Measurements from ENCODE around the gene BCL2. TPM values are rescaled to one million over a fixed set of nuclear protein-coding genes. Genes with fewer than 3 reads are reported as not detected.
A peak's percentile ranks its signal among the peaks of the same experiment; 100 is the strongest.

BCL2 gene
- total RNA-seq, 1 experiment from 2014 or later = 2.5 TPM

DNA sequence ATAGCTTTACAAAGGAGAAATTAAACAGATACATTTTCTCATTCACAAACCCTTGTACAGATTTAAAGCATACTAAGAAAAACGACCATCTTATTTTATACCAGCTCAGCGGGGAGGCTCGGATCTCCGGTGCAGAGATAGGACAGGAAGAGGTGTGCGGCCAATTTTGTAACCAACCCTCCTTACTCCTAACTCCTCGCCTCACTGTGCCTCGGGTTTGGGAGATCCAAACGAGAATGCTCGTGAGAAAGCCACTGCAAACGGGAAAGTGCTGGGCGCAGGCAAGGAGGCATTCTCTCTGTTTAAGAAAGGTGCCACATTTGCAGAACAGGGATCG lies 46.3 kb upstream of the BCL2 start:
- ATAC-seq (no peak), DNase-seq (ENCODE audit: low read depth, low spot score) (no peak)
- BruUV-seq (replicated peaks) = no TSS peak
- Histone ChIP-seq H2AFZ (ENCODE audit: low read depth, low read length, poor library complexity, severe bottlenecking) (peak overlapping the region; percentile 39), H4K20me1 (ENCODE audit: insufficient read depth) (peaks cover 10% of the 10 kb centered on the region; the same call in 1 of the 2 replicates), H3K9me3 (ENCODE audit: control insufficient read depth in 1 of 2, insufficient read depth in 1 of 2, low read depth in 1 of 2, low read length in 2 of 2) (peaks cover 6 to 8% of the 10 kb centered on the region in 2 experiments; a peak in 1 of 4 replicates), H3K27me3 (ENCODE audit: insufficient read depth, low read length) (no peaks in the 10 kb centered on the region), H3K36me3 (ENCODE audit: control insufficient read depth in 1 of 2, insufficient read depth in 2 of 2, low read length in 2 of 2) (peaks cover 3 to 9% of the 10 kb centered on the region in 2 experiments; a peak in 2 of 4 replicates), H3K4me2 (ENCODE audit: low read length) (peak overlapping the region; percentile 94), H3K9ac (ENCODE audit: low read length) (peak overlapping the region; percentile 95), H3K4me1 (ENCODE audit: control insufficient read depth in 1 of 2, insufficient read depth in 2 of 2, low read length in 2 of 2) (peaks cover 7 to 14% of the 10 kb centered on the region in 2 experiments; a peak in 3 of 4 replicates), H3K9me2 (ENCODE audit: insufficient read depth) (no peaks in the 10 kb centered on the region), H3K27ac (ENCODE audit: low read depth, low read length) (peak overlapping the region; percentile 87), H3K79me2 (ENCODE audit: insufficient read depth, low read length) (peaks cover 40% of the 10 kb centered on the region), H3K4me3 (replicated peaks in 1 of 2; ENCODE audit: low read depth in 1 of 2, low read length in 2 of 2) (peak overlapping the region; percentile 84 to 85)
- ChIA-PET POLR2A (no interaction called here), CTCF (interaction anchor here (0.9 kb wide), 1 partner anchor 43 kb away, joined by 3 read pairs; no protein-coding TSS in a partner anchor), RAD21 (ENCODE audit: low non-redundant PET in 1 of 2, low total read pairs in 2 of 2, uncharacterized antibody in 2 of 2, unreplicated experiment in 2 of 2) (no interaction called here)
- intact Hi-C loops (cut with micrococcal nuclease) = loop anchor here (10.0 kb wide), 1 partner anchor 1181 kb away; the partner anchor contains the start of genes PIGN and RELCH
- no peak for TF ChIP-seq CBX3 (IDR thresholded peaks at IDR 0.05; ENCODE audit: low read depth)

- no peak overlapping the region for H2AFZ ChIP-seq (ENCODE audit: low read depth, low read length, poor library complexity, severe bottlenecking)
- H3K79me2 ChIP-seq (ENCODE audit: insufficient read depth, low read length) = peaks cover 40% of the 10 kb centered on the region
- ATAC-seq (no peak), DNase-seq (ENCODE audit: low read depth, low spot score) (no peak)
- H4K20me1 ChIP-seq (ENCODE audit: insufficient read depth) = peaks cover 10% of the 10 kb centered on the region; the same call in 1 of the 2 replicates
- BruUV-seq (replicated peaks) = no TSS peak
- POLR2A ChIA-PET = no interaction called here
- H3K4me3 ChIP-seq (replicated peaks in 1 of 2; ENCODE audit: low read depth in 1 of 2, low read length in 2 of 2) = no peak overlapping the region
- intact Hi-C loops (cut with micrococcal nuclease) = loop anchor here (10.0 kb wide), 1 partner anchor 1179 kb away; the partner anchor contains the start of genes PIGN and RELCH
- RAD21 ChIA-PET (ENCODE audit: low non-redundant PET in 1 of 2, low total read pairs in 2 of 2, uncharacterized antibody in 2 of 2, unreplicated experiment in 2 of 2) = no interaction called here
- no peak overlapping the region for H3K9ac ChIP-seq (ENCODE audit: low read length)
- H3K27me3 ChIP-seq (ENCODE audit: insufficient read depth, low read length) = no peaks in the 10 kb centered on the region
- peaks cover 14 to 21% of the 10 kb centered on the region in 2 experiments; a peak in 3 of 4 replicates for H3K36me3 ChIP-seq (ENCODE audit: control insufficient read depth in 1 of 2, insufficient read depth in 2 of 2, low read length in 2 of 2)
- no peaks in the 10 kb centered on the region for H3K9me2 ChIP-seq (ENCODE audit: insufficient read depth)
- H3K4me1 ChIP-seq (ENCODE audit: control insufficient read depth in 1 of 2, insufficient read depth in 2 of 2, low read length in 2 of 2) = peaks cover 7 to 14% of the 10 kb centered on the region in 2 experiments; a peak in 3 of 4 replicates
- no peak overlapping the region for H3K4me2 ChIP-seq (ENCODE audit: low read length)
- no peak overlapping the region for H3K27ac ChIP-seq (ENCODE audit: low read depth, low read length)
- CTCF ChIA-PET = no interaction called here
- peaks cover under 1 to 3% of the 10 kb centered on the region in 2 experiments; a peak in 1 of 4 replicates for H3K9me3 ChIP-seq (ENCODE audit: control insufficient read depth in 1 of 2, insufficient read depth in 1 of 2, low read depth in 1 of 2, low read length in 2 of 2)
- TF ChIP-seq, protein P1, sequence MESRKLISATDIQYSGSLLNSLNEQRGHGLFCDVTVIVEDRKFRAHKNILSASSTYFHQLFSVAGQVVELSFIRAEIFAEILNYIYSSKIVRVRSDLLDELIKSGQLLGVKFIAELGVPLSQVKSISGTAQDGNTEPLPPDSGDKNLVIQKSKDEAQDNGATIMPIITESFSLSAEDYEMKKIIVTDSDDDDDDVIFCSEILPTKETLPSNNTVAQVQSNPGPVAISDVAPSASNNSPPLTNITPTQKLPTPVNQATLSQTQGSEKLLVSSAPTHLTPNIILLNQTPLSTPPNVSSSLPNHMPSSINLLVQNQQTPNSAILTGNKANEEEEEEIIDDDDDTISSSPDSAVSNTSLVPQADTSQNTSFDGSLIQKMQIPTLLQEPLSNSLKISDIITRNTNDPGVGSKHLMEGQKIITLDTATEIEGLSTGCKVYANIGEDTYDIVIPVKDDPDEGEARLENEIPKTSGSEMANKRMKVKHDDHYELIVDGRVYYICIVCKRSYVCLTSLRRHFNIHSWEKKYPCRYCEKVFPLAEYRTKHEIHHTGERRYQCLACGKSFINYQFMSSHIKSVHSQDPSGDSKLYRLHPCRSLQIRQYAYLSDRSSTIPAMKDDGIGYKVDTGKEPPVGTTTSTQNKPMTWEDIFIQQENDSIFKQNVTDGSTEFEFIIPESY (IDR thresholded peaks at IDR 0.05; ENCODE audit: extremely low read depth, insufficient replicate concordance, low read length) = no peak
- TF ChIP-seq RAD21 (IDR thresholded peaks at IDR 0.05; ENCODE audit: low read depth) (no peak), YY1 (IDR thresholded peaks at IDR 0.05; ENCODE audit: extremely low read depth, insufficient replicate concordance, low read depth, low read length) (no peak), SIN3A (IDR thresholded peaks at IDR 0.05; ENCODE audit: low read depth) (no peak), ATF3 (IDR thresholded peaks at IDR 0.05) (no peak), EZH2phosphoT487 (IDR thresholded peaks at IDR 0.05; ENCODE audit: borderline replicate concordance) (no peak), CTCF (IDR thresholded peaks at IDR 0.05 in 2 of 3, conservative IDR thresholded peaks at IDR 0.05 in 1 of 3; ENCODE audit: borderline replicate concordance in 1 of 3, insufficient read depth in 1 of 3, low read depth in 2 of 3, low read length in 2 of 3) (no peak), SP1 (IDR thresholded peaks at IDR 0.05; ENCODE audit: low read depth) (no peak), CBX3 (IDR thresholded peaks at IDR 0.05; ENCODE audit: low read depth) (no peak), POLR2A (IDR thresholded peaks at IDR 0.05; ENCODE audit: borderline replicate concordance, extremely low read depth, insufficient read depth, insufficient read length) (no peak), POLR2AphosphoS5 (IDR thresholded peaks at IDR 0.05; ENCODE audit: low read depth, low read length) (no peak), CEBPB (IDR thresholded peaks at IDR 0.05; ENCODE audit: low read depth) (no peak)
- TF ChIP-seq, protein P2, sequence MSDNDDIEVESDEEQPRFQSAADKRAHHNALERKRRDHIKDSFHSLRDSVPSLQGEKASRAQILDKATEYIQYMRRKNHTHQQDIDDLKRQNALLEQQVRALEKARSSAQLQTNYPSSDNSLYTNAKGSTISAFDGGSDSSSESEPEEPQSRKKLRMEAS (IDR thresholded peaks at IDR 0.05) = no peak
Measured at GRCh38 chr18:63363951-63364350, 44.4 kb upstream of the BCL2 start.
